ENCODE results near the gene SKI.

The SKI gene

DNA sequence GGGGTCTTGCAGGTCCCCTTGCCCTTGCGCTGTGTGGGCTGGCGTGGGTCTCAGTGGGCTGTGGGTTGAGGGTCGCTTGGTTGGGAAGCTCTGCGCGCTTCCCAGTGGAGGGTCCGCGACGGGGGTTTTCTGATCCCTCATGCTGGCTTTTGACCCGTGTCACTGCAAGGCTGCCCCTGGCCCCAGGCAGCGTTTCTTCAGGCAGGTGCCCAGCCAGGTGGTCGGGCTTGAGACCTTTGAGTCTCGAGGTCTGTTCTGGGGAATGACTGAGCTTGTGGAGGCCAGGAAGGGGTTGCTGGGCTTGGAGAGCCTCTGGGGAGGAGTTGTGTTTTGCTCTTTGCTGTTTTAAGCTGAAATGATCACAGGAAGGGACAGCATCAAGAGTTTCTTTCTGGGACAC, 5.3 kb downstream of the SKI start:
- Histone ChIP-seq H3K9ac (ENCODE audit: low read length) (peak overlapping the region; percentile 1), H3K27me3 (ENCODE audit: control insufficient read depth in 1 of 2, insufficient read depth in 2 of 2, low read length in 2 of 2) (no peaks in the 10 kb centered on the region), H3K4me3 (ENCODE audit: low read depth in 1 of 2, low read length in 2 of 2) (peak overlapping the region; percentile 34 to 73), H3K9me3 (ENCODE audit: low read length) (no peaks in the 10 kb centered on the region), H3K27ac (ENCODE audit: low read depth, low read length) (peak overlapping the region; percentile 78), H3K36me3 (ENCODE audit: insufficient read depth, low read length) (no peaks in the 10 kb centered on the region), H3K4me1 (ENCODE audit: insufficient read depth, low read length) (peaks cover 71% of the 10 kb centered on the region)

DNA sequence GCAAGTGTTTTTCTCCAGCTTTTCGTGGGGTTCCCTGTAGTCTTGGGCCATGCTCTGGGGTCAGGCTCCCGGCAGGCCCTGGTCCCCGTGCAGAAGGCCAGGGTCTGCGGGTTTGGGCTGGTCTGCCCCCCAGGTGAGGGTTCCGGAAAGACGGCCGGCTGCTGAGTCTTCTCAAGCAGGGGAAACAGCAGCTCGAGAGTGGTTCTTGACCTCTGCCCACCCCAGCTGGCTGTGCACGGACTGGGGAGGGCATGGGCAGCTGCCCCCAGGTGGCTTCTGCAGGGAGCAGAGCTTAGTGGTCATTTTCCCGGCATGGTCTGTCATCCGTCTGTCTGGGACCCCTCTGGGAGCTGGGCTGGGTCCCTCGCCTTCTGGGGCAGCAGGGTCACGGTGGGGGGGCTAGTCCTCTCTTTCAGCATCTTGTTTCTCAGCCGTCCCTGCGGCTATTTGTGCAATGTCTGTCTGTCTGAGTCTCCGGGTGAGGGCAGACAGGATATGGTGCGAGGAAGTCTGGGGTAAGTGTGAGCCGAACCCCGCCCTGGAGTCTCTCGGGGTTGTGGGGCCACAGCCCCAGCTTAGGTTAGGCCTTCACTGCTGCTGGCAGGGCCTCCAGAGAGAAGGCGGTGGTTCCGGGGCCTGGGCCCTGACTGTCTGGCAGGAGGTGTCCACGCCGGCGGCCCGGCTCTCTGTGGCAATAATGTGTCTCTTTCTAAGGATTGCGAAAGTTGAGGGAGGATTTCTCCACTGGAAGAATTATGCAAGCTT, 6.1 kb downstream of the SKI start:
- H3K36me3 ChIP-seq (ENCODE audit: insufficient read depth, low read length) = no peaks in the 10 kb centered on the region
- H3K4me1 ChIP-seq (ENCODE audit: insufficient read depth, low read length) = peaks cover 78% of the 10 kb centered on the region
- H3K4me3 ChIP-seq (ENCODE audit: low read depth in 1 of 2, low read length in 2 of 2) = peak overlapping the region; percentile 34 to 73
- H3K27me3 ChIP-seq (ENCODE audit: control insufficient read depth in 1 of 2, insufficient read depth in 2 of 2, low read length in 2 of 2) = no peaks in the 10 kb centered on the region
- H3K27ac ChIP-seq (ENCODE audit: low read depth, low read length) = peak overlapping the region; percentile 78
- H3K9ac ChIP-seq (ENCODE audit: low read length) = peak overlapping the region; percentile 53
- no peaks in the 10 kb centered on the region for H3K9me3 ChIP-seq (ENCODE audit: low read length)

DNA sequence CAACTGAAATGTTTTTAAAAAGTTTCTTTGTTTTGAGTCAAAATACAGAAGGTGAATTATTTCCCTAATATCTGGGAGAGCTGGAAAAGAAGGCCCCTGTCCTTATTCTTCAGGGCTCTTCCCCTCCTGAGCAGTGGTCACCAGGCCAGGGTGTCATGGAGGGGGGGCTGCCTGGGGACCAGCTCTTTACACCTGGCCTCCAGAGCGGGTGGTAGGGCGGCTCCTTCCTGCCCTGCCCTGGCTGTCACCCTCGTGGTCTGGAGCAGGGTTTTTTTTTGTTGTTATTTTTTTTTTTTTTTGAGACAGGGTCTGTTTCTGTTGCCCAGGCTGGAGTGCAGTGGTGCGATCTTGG, 6.6 kb downstream of the SKI start:
- Histone ChIP-seq H3K4me1 (ENCODE audit: insufficient read depth, low read length) (peaks cover 84% of the 10 kb centered on the region), H3K36me3 (ENCODE audit: insufficient read depth, low read length) (no peaks in the 10 kb centered on the region), H3K9ac (ENCODE audit: low read length) (no peak overlapping the region), H3K27me3 (ENCODE audit: control insufficient read depth in 1 of 2, insufficient read depth in 2 of 2, low read length in 2 of 2) (no peaks in the 10 kb centered on the region), H3K9me3 (ENCODE audit: low read length) (no peaks in the 10 kb centered on the region), H3K4me3 (ENCODE audit: low read depth in 1 of 2, low read length in 2 of 2) (peak overlapping the region in 1 of 2 donors; percentile 73), H3K27ac (ENCODE audit: low read depth, low read length) (peak overlapping the region; percentile 78)

GRCh38 chr1:2235300-2235998, 7.3 kb downstream of the SKI start:
- no peak overlapping the region for H3K9ac ChIP-seq (ENCODE audit: low read length)
- no peak overlapping the region for H3K27ac ChIP-seq (ENCODE audit: low read depth, low read length)

GRCh38 chr1:2236695-2237677, 8.9 kb downstream of the SKI start:
- H3K4me1 ChIP-seq (ENCODE audit: insufficient read depth, low read length) = peaks cover 100% of the 10 kb centered on the region

More at GRCh38 chr1:2235300-2235998, 7.3 kb downstream of the SKI start:
- Histone ChIP-seq H3K4me3 (ENCODE audit: low read depth in 1 of 2, low read length in 2 of 2) (no peak overlapping the region), H3K9me3 (ENCODE audit: low read length) (no peaks in the 10 kb centered on the region), H3K36me3 (ENCODE audit: insufficient read depth, low read length) (peaks cover 1% of the 10 kb centered on the region), H3K4me1 (ENCODE audit: insufficient read depth, low read length) (peaks cover 91% of the 10 kb centered on the region), H3K27me3 (ENCODE audit: control insufficient read depth in 1 of 2, insufficient read depth in 2 of 2, low read length in 2 of 2) (no peaks in the 10 kb centered on the region)

DNA sequence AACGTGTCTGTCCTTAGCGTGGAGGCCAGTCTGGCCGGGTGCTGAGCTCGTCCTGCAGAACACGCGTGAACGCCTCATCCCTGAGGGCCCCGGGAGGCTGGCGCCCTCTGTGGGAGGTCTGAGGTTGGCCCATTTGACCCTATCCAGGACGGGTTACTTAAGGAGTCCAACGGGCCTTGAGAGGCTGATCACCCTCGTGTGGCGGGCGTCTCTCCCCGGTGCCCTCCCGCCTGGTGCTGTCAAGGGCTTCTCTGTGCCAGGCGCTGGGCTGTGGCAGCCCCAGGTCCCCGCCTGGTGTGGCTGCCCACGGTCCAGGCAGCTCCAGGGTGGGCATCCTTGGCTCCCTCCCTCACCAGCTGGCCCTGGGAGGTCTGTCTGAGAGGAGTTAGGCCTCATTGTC, 9.7 kb downstream of the SKI start:
- H3K27ac ChIP-seq (ENCODE audit: low read depth, low read length) = peak overlapping the region; percentile 36
- peaks cover 9% of the 10 kb centered on the region for H3K36me3 ChIP-seq (ENCODE audit: insufficient read depth, low read length)
- H3K9ac ChIP-seq (ENCODE audit: low read length) = peak overlapping the region; percentile 27
- no peaks in the 10 kb centered on the region for H3K27me3 ChIP-seq (ENCODE audit: control insufficient read depth in 1 of 2, insufficient read depth in 2 of 2, low read length in 2 of 2)
- peaks cover 100% of the 10 kb centered on the region for H3K4me1 ChIP-seq (ENCODE audit: insufficient read depth, low read length)
- H3K4me3 ChIP-seq (ENCODE audit: low read depth in 1 of 2, low read length in 2 of 2) = peak overlapping the region in 1 of 2 donors; percentile 35
- H3K9me3 ChIP-seq (ENCODE audit: low read length) = no peaks in the 10 kb centered on the region

More at GRCh38 chr1:2236695-2237677, 8.9 kb downstream of the SKI start:
- Histone ChIP-seq H3K9ac (ENCODE audit: low read length) (peak overlapping the region; percentile 30), H3K9me3 (ENCODE audit: low read length) (no peaks in the 10 kb centered on the region), H3K36me3 (ENCODE audit: insufficient read depth, low read length) (peaks cover 9% of the 10 kb centered on the region), H3K27me3 (ENCODE audit: control insufficient read depth in 1 of 2, insufficient read depth in 2 of 2, low read length in 2 of 2) (no peaks in the 10 kb centered on the region), H3K4me3 (ENCODE audit: low read depth in 1 of 2, low read length in 2 of 2) (peak overlapping the region in 1 of 2 donors; percentile 35), H3K27ac (ENCODE audit: low read depth, low read length) (no peak overlapping the region)

DNA sequence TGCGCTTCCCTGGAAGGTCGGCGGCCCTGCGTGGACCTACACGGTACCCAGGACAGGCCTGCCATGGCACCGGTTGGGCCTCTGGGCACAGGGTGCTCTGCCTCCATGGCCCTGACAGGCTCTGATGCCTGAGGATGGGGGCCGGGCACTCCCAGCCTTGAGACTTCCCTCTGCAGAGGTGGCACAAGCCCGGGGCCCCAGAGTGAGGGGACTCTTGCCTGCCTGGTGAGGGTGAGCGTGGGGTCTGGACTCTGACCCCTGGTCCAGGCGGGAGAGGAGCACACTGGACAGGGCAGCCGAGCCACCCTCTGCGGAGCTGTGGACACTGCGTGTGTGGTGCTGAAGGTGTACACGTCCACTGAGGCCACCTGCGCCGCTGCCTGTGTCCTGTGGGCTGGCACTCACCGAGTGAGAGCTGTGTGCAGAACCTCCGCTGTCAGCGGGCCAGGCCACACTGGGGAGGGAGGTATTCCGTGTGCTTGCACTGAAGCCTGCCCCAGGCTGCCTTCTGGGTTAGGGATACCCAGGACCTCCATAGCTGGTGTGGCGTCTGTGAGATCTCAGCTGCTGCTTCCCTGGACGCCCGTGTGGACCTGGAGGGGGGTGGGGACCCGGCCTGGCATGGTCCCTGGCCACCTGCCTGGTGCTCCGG, 10.4 kb downstream of the SKI start:
- Histone ChIP-seq H3K4me3 (ENCODE audit: low read depth in 1 of 2, low read length in 2 of 2) (peak overlapping the region in 1 of 2 donors; percentile 35), H3K9ac (ENCODE audit: low read length) (peak overlapping the region; percentile 27), H3K4me1 (ENCODE audit: insufficient read depth, low read length) (peaks cover 100% of the 10 kb centered on the region)

GRCh38 chr1:2239013-2239370, 10.9 kb downstream of the SKI start:
- Histone ChIP-seq H3K9me3 (ENCODE audit: low read length) (no peaks in the 10 kb centered on the region), H3K27me3 (ENCODE audit: control insufficient read depth in 1 of 2, insufficient read depth in 2 of 2, low read length in 2 of 2) (no peaks in the 10 kb centered on the region), H3K4me3 (ENCODE audit: low read depth in 1 of 2, low read length in 2 of 2) (no peak overlapping the region), H3K27ac (ENCODE audit: low read depth, low read length) (peak overlapping the region; percentile 9), H3K4me1 (ENCODE audit: insufficient read depth, low read length) (peaks cover 96% of the 10 kb centered on the region), H3K9ac (ENCODE audit: low read length) (no peak overlapping the region), H3K36me3 (ENCODE audit: insufficient read depth, low read length) (peaks cover 9% of the 10 kb centered on the region)

More for the DNA sequence above, 10.4 kb downstream of the SKI start:
- H3K27ac ChIP-seq (ENCODE audit: low read depth, low read length) = peak overlapping the region; percentile 36
- H3K27me3 ChIP-seq (ENCODE audit: control insufficient read depth in 1 of 2, insufficient read depth in 2 of 2, low read length in 2 of 2) = no peaks in the 10 kb centered on the region
- no peaks in the 10 kb centered on the region for H3K9me3 ChIP-seq (ENCODE audit: low read length)
- H3K36me3 ChIP-seq (ENCODE audit: insufficient read depth, low read length) = peaks cover 9% of the 10 kb centered on the region

GRCh38 chr1:2239384-2239985, 11.4 kb downstream of the SKI start:
- peak overlapping the region; percentile 9 for H3K27ac ChIP-seq (ENCODE audit: low read depth, low read length)

DNA sequence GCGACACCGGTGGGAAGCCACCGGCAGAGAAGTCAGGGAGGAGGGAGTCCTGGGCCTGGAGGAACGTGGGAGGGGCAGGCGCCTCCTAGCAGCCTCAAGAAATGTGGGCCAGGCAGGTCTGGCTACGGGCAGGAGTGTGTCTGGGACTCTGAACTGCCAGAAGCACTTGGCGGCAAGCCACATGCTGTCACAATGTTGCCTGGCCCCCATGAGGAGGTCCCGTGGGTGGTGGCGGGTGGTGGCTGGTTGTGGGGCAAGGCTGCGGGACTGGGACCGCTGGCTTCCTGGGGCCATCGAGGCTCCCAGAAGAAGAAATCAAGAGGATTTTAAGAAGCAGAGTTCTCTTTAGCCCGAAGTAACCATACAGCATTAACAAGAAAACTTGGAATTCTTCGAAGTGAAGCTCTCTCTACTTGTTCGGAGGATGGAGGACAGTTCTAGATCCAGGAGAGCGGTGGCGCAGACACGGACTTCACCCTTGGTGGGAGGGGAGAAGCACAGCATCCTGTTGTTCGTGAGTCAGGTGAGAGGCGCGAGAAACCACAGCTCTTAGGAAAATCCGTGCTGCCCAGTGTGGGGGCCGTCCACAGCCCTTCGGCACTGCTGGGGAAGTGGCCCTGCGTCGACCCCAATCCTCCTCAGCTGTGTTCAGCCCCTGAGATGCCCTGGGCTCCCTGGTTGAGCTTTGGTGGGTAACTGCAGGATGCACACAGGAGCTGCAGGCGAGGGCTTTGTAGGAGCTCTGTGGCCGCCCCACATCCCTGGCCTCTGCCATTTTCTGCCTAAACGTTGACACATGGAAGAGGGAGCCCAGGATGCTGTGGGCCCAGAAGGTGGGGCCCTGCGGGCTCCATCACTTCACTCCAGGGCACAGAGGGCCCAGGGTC, 12.4 kb downstream of the SKI start:
- H3K27me3 ChIP-seq (ENCODE audit: control insufficient read depth in 1 of 2, insufficient read depth in 2 of 2, low read length in 2 of 2) = no peaks in the 10 kb centered on the region
- H3K9me3 ChIP-seq (ENCODE audit: low read length) = no peaks in the 10 kb centered on the region
- peak overlapping the region; percentile 73 for H3K27ac ChIP-seq (ENCODE audit: low read depth, low read length)
- peak overlapping the region; percentile 24 to 30 for H3K4me3 ChIP-seq (ENCODE audit: low read depth in 1 of 2, low read length in 2 of 2)
- peaks cover 9% of the 10 kb centered on the region for H3K36me3 ChIP-seq (ENCODE audit: insufficient read depth, low read length)
- peaks cover 81% of the 10 kb centered on the region for H3K4me1 ChIP-seq (ENCODE audit: insufficient read depth, low read length)
- peak overlapping the region; percentile 27 for H3K9ac ChIP-seq (ENCODE audit: low read length)

More at GRCh38 chr1:2239384-2239985, 11.4 kb downstream of the SKI start:
- Histone ChIP-seq H3K27me3 (ENCODE audit: control insufficient read depth in 1 of 2, insufficient read depth in 2 of 2, low read length in 2 of 2) (no peaks in the 10 kb centered on the region), H3K9ac (ENCODE audit: low read length) (no peak overlapping the region), H3K9me3 (ENCODE audit: low read length) (no peaks in the 10 kb centered on the region), H3K4me1 (ENCODE audit: insufficient read depth, low read length) (peaks cover 91% of the 10 kb centered on the region), H3K4me3 (ENCODE audit: low read depth in 1 of 2, low read length in 2 of 2) (peak overlapping the region; percentile 24 to 30), H3K36me3 (ENCODE audit: insufficient read depth, low read length) (peaks cover 9% of the 10 kb centered on the region)
